SK-N-SH (cell line): ENCODE measurements around the gene TPPP. TPM values are rescaled to one million over a fixed set of nuclear protein-coding genes. Genes with fewer than 3 reads are reported as not detected.
A peak's percentile ranks its signal among the peaks of the same experiment; 100 is the strongest.
"Not testable (repeated sequence)": the region's sequence is repeated elsewhere in the genome, so short reads cannot be mapped to it uniquely, and the experiment has no call there.

Experiments
- CTCF ChIA-PET: fragments of 300-600, 350-600 bp; formaldehyde crosslinking; extraction: SDS; loops from one replicate; lab custom pipeline; 2021; lab: Yijun Ruan, JAX
- POLR2A ChIA-PET: fragments of 350-600 bp; sonication (Branson Sonifier 250); formaldehyde crosslinking; extraction: SDS; loops from one replicate; lab custom pipeline; 2020; ENCODE audit warnings: antibody characterized with exemption, inconsistent platforms; lab: Yijun Ruan, JAX
- DNase-seq: peaks from one replicate; pipeline ENCODE4 v3.0.0; 2012
- H2AFZ ChIP-seq: fragments of 200-600 bp; sonication (generic); 2 replicates; pipeline ENCODE4 v1.8.1; 2016; ENCODE audit warnings: antibody characterized with exemption, mild to moderate bottlenecking, low read depth
- H3F3A ChIP-seq: fragments of 200-600 bp; sonication (generic); replicated peaks from 2 replicates; pipeline ENCODE3; 2016; ENCODE audit warnings: antibody characterized with exemption, mild to moderate bottlenecking; ENCODE audit not compliant: insufficient read depth
- H3K27ac ChIP-seq, 2 experiments: fragments of 200-500 bp in 1 of 2; fragments of 200-600 bp in 1 of 2; sonication (Bioruptor generic) in 1 of 2; sonication (generic), shearing (Covaris generic) in 1 of 2; 2 replicates each; pipeline versions ENCODE4 v1.5.1 to v1.6.1; 2014 to 2016; ENCODE audit warnings: low read depth in 2 of 2, inconsistent platforms in 1 of 2, low read length in 1 of 2, mild to moderate bottlenecking in 1 of 2, mixed read lengths in 1 of 2
- H3K27me3 ChIP-seq: fragments of 200-600 bp; sonication (generic), shearing (Covaris generic); 2 replicates; pipeline ENCODE4 v1.6.1; 2016; ENCODE audit warnings: mixed run types; ENCODE audit not compliant: insufficient read depth
- H3K36me3 ChIP-seq, 2 experiments: fragments of 200-500 bp in 1 of 2; fragments of 200-600 bp in 1 of 2; sonication (Bioruptor generic) in 1 of 2; sonication (generic) in 1 of 2; replicated peaks in 1 of 2; 2 replicates each; pipeline versions ENCODE3 to v1.5.1; 2014 to 2016; ENCODE audit warnings: low read length in 1 of 2, mild to moderate bottlenecking in 1 of 2; ENCODE audit not compliant: insufficient read depth in 2 of 2, control insufficient read depth in 1 of 2
- H3K4me1 ChIP-seq, 2 experiments: fragments of 200-500 bp in 1 of 2; fragments of 200-600 bp in 1 of 2; sonication (Bioruptor generic) in 1 of 2; sonication (generic), shearing (Covaris generic) in 1 of 2; 2 replicates each; pipeline versions ENCODE4 v1.5.1 to v1.6.1; 2014 to 2016; ENCODE audit warnings: low read depth in 1 of 2, low read length in 1 of 2, mixed run types in 1 of 2; ENCODE audit not compliant: insufficient read depth in 2 of 2, control insufficient read depth in 1 of 2
- H3K4me2 ChIP-seq: fragments of 200-600 bp; sonication (generic), shearing (Covaris generic); 2 replicates; pipeline ENCODE4 v1.6.1; 2017; ENCODE audit warnings: mixed run types
- H3K4me3 ChIP-seq, 2 experiments: fragments of 200-500 bp in 1 of 2; fragments of 200-600 bp in 1 of 2; sonication (Bioruptor generic) in 1 of 2; sonication (generic), shearing (Covaris generic) in 1 of 2; 2 replicates each; pipeline versions ENCODE4 v1.5.1 to v1.8.1; 2014 to 2016; ENCODE audit warnings: low read depth in 2 of 2, inconsistent platforms in 1 of 2, low read length in 1 of 2, mild to moderate bottlenecking in 1 of 2, mixed read lengths in 1 of 2, moderate library complexity in 1 of 2
- H3K79me2 ChIP-seq: fragments of 200-600 bp; sonication (generic); 2 replicates; pipeline ENCODE4 v1.8.1; 2017; ENCODE audit warnings: mild to moderate bottlenecking; ENCODE audit not compliant: insufficient read depth
- H3K9ac ChIP-seq: fragments of 200-600 bp; sonication (generic); 2 replicates; pipeline ENCODE4 v1.6.1; 2017; ENCODE audit warnings: mixed run types
- H3K9me2 ChIP-seq: fragments of 200-600 bp; sonication (generic); 2 replicates; pipeline ENCODE4 v1.6.1; 2017; ENCODE audit warnings: mixed run types
- H3K9me3 ChIP-seq: fragments of 200-600 bp; sonication (generic); 2 replicates; pipeline ENCODE4 v1.6.1; 2017; ENCODE audit warnings: mixed run types, mild to moderate bottlenecking, moderate library complexity
- H4K20me1 ChIP-seq: fragments of 200-600 bp; sonication (generic); 2 replicates; pipeline ENCODE4 v1.6.1; 2017; ENCODE audit warnings: mild to moderate bottlenecking, mixed run types; ENCODE audit not compliant: insufficient read depth
- WGBS: methylation state at CpG from one replicate; pipeline ENCODE4 v1.1.6; 2017; ENCODE audit warnings: low lambda C conversion rate; 5-methylcytosine and 5-hydroxymethylcytosine counted together
- polyA plus RNA-seq, 3 experiments: library from polyadenylated mRNA; depleted of rRNA; stranded (reverse); fragments of >200 nt; gene quantifications; 2 replicates each; pipeline ENCODE4 v1.2.3, GENCODE V29; 2012

The TPPP gene
- polyA plus RNA-seq, 1 of the 3 experiments (the other 2 are of a cell fraction) = 0.05 TPM

DNA sequence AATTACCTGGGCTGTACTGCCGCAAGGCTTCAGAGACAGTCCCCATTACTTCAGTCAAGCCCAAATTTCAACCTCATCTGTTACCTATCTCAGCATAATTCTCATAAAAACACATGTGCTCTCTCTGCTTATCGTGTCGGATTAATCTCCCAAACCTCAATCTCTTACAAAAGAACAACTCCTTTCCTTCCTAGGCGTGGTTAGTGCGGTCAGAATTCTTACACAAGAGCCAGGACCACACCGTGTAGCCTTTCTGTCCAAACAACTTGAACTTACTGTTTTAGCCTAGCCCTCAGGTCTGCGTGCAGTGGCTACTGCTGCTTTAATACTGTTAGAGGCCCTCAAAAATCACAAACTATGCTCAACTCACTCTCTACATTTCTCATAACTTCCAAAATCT, 13.0 kb upstream of the TPPP start:
- H3K36me3 ChIP-seq, H3K27ac ChIP-seq, POLR2A ChIA-PET, H3K9me3 ChIP-seq, H3K4me2 ChIP-seq, H4K20me1 ChIP-seq, H3K4me1 ChIP-seq, H3K9me2 ChIP-seq, H3F3A ChIP-seq, H3K9ac ChIP-seq, H3K79me2 ChIP-seq, DNase-seq, CTCF ChIA-PET, H3K4me3 ChIP-seq, H2AFZ ChIP-seq: not testable (repeated sequence)
- peaks cover 13% of the 10 kb centered on the region for H3K27me3 ChIP-seq
- 59% methylated on average over 7 of the region's 7 CpGs for WGBS

- H3K36me3 ChIP-seq, DNase-seq, H3K4me3 ChIP-seq, H3K9me2 ChIP-seq, H2AFZ ChIP-seq, H3K4me1 ChIP-seq, POLR2A ChIA-PET, H3K4me2 ChIP-seq, H3K27me3 ChIP-seq, H3K79me2 ChIP-seq, H4K20me1 ChIP-seq, H3K9me3 ChIP-seq, H3K27ac ChIP-seq, H3F3A ChIP-seq, CTCF ChIA-PET, H3K9ac ChIP-seq: not testable (repeated sequence)
- WGBS = 75% methylated on average over 9 of the region's 21 CpGs
Observed at GRCh38 chr5:696753-697702, 3.9 kb upstream of the TPPP start.

DNA sequence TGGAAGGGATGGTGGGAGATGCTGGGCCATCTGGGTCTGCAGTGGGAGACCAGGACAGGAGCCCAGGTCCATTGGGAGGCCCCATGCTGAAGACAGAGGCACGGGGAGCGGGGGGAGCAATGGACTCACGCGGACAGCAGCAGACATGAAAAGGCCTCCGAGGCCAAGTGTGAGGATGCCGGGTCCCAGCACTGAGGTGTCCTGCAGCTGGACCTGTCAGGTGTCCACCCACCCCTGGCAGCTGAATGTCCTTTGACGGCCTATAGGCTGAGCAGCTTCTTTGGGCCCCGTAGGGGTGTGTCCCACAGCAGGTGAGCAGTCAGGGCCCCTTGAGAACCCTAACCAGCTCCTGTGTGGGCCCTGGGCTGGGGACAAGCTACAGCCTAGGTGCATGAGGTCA, 3.0 kb upstream of the TPPP start:
- H3K9me2 ChIP-seq, H3K79me2 ChIP-seq, CTCF ChIA-PET, H3K4me3 ChIP-seq, H3K4me2 ChIP-seq, H4K20me1 ChIP-seq, H3K9ac ChIP-seq, H3K27ac ChIP-seq, H2AFZ ChIP-seq, H3K4me1 ChIP-seq, H3F3A ChIP-seq, DNase-seq, H3K27me3 ChIP-seq, H3K9me3 ChIP-seq, H3K36me3 ChIP-seq, POLR2A ChIA-PET: not testable (repeated sequence)
- WGBS = 40% methylated on average over 1 of the region's 8 CpGs

DNA sequence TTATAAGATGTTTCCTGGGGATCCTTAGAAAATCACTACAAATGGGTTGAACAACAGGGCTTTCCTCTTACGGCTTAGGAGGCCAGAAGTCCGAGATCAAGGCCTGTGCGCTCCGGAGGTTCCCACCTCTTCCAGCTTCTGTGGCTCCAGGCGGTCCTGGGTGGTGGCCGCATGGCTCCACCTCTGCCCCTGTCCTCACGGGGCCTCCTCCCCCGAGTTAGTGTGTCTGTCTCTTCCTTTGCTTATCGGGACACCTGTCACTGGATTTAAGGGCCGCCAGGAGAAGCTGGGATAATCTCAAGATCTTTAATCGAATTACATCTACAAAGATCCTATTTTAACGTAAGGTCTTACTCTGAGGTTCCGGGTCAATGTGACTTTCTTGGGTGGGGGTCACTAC, 2.3 kb upstream of the TPPP start:
- WGBS = no CpG with 5 or more reads among the region's 13 CpGs

GRCh38 chr5:694042-694431, 885 bp upstream of the TPPP start:
- H3K36me3 ChIP-seq, H3K79me2 ChIP-seq, H3K9me2 ChIP-seq, H3K27ac ChIP-seq, H3F3A ChIP-seq, H3K9me3 ChIP-seq, H2AFZ ChIP-seq, H3K4me2 ChIP-seq, CTCF ChIA-PET, H4K20me1 ChIP-seq, H3K4me1 ChIP-seq, H3K9ac ChIP-seq, POLR2A ChIA-PET, H3K27me3 ChIP-seq: not testable (repeated sequence)
- WGBS = 12% methylated on average over 9 of the region's 22 CpGs
- peak overlapping the region in 1 of 2 experiments; percentile 44; a peak in 1 of 4 replicates for H3K4me3 ChIP-seq
- DNase-seq = peak; percentile 22

More for the DNA sequence above, 2.3 kb upstream of the TPPP start:
- H3K4me2 ChIP-seq, POLR2A ChIA-PET, CTCF ChIA-PET, H3K9me2 ChIP-seq, H3K4me3 ChIP-seq, H3K27ac ChIP-seq, H4K20me1 ChIP-seq, H3K27me3 ChIP-seq, H3F3A ChIP-seq, H3K9ac ChIP-seq, H3K4me1 ChIP-seq, H3K9me3 ChIP-seq, DNase-seq, H3K36me3 ChIP-seq, H3K79me2 ChIP-seq, H2AFZ ChIP-seq: not testable (repeated sequence)

DNA sequence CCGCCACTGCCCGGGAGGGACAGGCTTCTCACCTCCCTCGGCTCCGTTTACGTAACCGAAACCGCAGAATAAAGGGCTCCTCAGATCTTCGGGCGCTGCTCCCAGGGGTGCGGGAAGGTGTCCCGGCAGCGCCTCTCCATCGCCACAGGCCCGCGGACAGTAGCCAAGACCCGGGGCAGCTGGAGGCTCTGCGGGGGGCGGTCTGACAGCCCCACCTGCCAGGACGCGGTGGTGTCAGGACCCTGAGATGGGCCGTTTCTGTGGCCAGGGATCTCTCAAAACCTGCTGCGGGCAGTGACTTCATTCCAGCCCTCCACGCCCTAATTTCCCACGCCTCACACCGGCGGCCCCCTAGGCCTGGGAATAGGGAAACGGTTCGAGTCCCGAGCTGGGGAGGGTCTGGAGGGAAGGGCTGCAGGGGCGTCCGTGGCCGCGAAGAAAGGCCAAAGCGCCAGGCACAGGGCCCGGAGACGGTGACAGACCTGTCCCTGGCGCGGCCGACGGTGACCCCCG, 567 bp downstream of the TPPP start:
- H3K9me2 ChIP-seq, H3K27ac ChIP-seq, H3F3A ChIP-seq, CTCF ChIA-PET, H3K9me3 ChIP-seq, H3K4me1 ChIP-seq, H3K27me3 ChIP-seq, H4K20me1 ChIP-seq, H3K79me2 ChIP-seq, H3K9ac ChIP-seq, POLR2A ChIA-PET, H3K36me3 ChIP-seq, H2AFZ ChIP-seq: not testable (repeated sequence)
- WGBS = 3% methylated on average over 12 of the region's 41 CpGs
- peak; percentile 51 for DNase-seq
- peak overlapping the region in 1 of 2 experiments; percentile 41; a peak in 2 of 4 replicates for H3K4me3 ChIP-seq
- peak overlapping the region; percentile 37; the same call in 1 of the 2 replicates for H3K4me2 ChIP-seq
